Activated naive CD8-positive, alpha-beta T cell treated with anti-CD3 and anti-CD28 coated beads, Interleukin-2, amount 10 ng/mL, durations not matched to agents 7 days and 5 days (primary cell): ENCODE data around the gene EEPD1. TPM values are rescaled to one million over a fixed set of nuclear protein-coding genes. Genes with fewer than 3 reads are reported as not detected.
"Not testable (repeated sequence)": the region's sequence is repeated elsewhere in the genome, so short reads cannot be mapped to it uniquely, and the experiment has no call there.

Source experiments
- ATAC-seq: fragments of 150-1000 bp; cut with Tn5 transposase; one replicate; pipeline ENCODE4 v1.10.0; 2021; ENCODE audit warnings: low read depth, moderate library complexity
- POLR2A ChIA-PET: fragments of 350-600 bp; sonication (Branson Sonifier 250); formaldehyde crosslinking; loops from one replicate; lab custom pipeline; 2021; ENCODE audit warnings: antibody characterized with exemption; lab: Charles Lee
- DNase-seq: peaks from one replicate; pipeline ENCODE4 v3.0.0; 2021
- H3K27ac Mint-ChIP-seq: one replicate; pipeline ENCODE4 v1.8.0; 2022; ENCODE audit warnings: mild to moderate bottlenecking, mixed read lengths
- H3K27me3 Mint-ChIP-seq: one replicate; pipeline ENCODE4 v1.8.0; 2022; ENCODE audit warnings: mild to moderate bottlenecking, moderate library complexity, mixed read lengths
- H3K36me3 Mint-ChIP-seq: one replicate; pipeline ENCODE4 v1.8.0; 2021; ENCODE audit warnings: mild to moderate bottlenecking, mixed read lengths
- H3K4me1 Mint-ChIP-seq: one replicate; pipeline ENCODE4 v1.8.0; 2021; ENCODE audit warnings: mixed read lengths
- H3K4me3 Mint-ChIP-seq: one replicate; pipeline ENCODE4 v1.8.0; 2022; ENCODE audit warnings: mild to moderate bottlenecking, moderate library complexity, mixed read lengths
- H3K9me3 Mint-ChIP-seq: one replicate; pipeline ENCODE4 v1.8.0; 2021; ENCODE audit warnings: mixed read lengths
- total RNA-seq, 2 experiments: library from RNA; stranded (reverse); gene quantifications; one replicate each; pipeline ENCODE4 v1.2.3, GENCODE V29; 2021

The EEPD1 gene
- total RNA-seq, result 1 to 10 TPM; 2.0 to 2.3 TPM

DNA sequence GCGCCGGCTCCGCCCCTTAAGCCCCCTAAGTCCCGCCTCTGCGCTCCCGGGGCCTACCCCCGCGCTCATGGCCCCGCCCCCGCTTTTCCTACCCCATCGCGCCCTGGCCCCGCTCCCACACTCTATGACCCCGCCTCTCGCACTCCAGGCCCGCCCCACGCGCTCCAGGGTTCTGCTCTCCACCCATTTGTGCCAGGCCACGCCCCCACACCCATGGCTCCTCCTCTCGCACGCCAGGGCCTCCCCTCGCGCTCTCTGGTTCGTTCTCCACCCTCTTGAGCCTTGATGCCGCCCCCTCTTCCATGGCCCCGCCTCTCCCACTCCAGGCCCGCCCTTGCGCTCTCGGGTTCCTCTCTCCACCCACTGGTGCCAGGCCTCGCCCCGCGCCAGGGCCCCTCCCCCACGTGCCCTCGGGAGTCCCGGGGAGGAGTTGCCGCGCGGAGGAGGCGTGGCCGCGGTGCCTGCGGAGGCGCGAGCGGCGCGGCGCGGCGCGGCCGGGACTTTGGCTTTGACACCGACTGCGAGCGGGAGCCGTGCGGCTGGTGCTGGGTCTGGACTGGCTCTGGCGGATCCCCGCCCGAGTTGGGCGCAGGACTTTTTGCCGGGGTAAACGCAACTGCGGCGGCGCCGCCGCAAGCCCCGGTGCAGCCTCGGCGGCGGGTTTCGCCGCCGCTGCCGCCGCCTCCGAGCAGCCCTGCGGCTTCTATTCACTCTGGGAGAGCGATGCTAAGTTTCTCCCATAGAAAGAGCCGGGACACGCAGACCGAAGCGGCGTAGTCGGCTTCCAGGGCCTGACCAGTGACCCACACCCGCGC is at the start of gene EEPD1:
Gene EEPD1 (plus strand): TSS at position 499 of the 815 bp plus-strand sequence. CDS start 1,071 bp downstream, outside the sequence.
- ATAC-seq (peak; percentile 97), DNase-seq (peak; percentile 99)
- H3K27ac Mint-ChIP-seq, result peak within 1 kb of the TSS; percentile 32
- POLR2A ChIA-PET, result no interaction called here
- H3K27me3 Mint-ChIP-seq, result peaks cover 5% of the 10 kb centered on the region
- no peaks in the 10 kb centered on the region for H3K9me3 Mint-ChIP-seq
- H3K36me3 Mint-ChIP-seq, result no peaks in the 10 kb centered on the region
- H3K4me1 Mint-ChIP-seq, result peaks cover 4% of the 10 kb centered on the region
- peak within 1 kb of the TSS; percentile 82 for H3K4me3 Mint-ChIP-seq

DNA sequence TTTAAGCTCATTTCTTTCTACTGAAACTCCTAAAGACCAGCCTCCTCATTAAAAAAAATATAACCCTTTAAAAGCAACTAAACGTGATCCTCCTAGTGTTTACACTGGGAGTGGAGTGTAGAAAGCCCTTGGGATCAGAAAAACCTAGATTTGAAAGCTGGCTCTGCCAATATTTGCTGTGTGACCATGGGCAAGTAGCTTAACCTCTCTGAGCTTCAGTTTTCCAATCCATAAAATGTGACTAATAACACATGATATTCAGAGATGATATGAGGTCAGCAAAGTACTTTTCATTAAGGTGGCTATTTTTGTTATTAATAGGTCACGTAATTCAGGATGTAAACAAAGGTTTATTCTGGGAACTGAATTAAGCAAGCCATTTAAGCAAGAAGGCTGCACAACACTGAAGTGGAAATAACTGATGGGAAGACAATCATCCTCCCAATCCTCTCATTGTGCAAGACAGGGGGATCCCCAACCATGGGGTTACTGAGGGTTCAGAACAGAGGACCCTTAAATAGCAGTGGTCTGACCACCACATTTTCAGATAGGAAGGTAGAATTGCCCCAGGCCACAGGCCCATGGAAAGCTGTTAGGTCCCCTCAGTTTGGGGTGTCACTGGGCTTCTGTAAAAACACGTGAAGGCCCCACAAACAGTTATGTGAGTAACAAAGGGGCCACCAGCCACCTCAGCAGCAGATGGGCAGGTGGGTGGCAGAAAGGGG is 49.1 kb upstream of the EEPD1 start:
- no peak for DNase-seq
- Mint-ChIP-seq H3K27ac (no peak overlapping the region), H3K4me3 (no peak overlapping the region), H3K9me3 (peaks cover 5% of the 10 kb centered on the region), H3K4me1 (no peaks in the 10 kb centered on the region), H3K36me3 (no peaks in the 10 kb centered on the region), H3K27me3 (peaks cover 2% of the 10 kb centered on the region)
- no peak for ATAC-seq
- POLR2A ChIA-PET, result no interaction called here

DNA sequence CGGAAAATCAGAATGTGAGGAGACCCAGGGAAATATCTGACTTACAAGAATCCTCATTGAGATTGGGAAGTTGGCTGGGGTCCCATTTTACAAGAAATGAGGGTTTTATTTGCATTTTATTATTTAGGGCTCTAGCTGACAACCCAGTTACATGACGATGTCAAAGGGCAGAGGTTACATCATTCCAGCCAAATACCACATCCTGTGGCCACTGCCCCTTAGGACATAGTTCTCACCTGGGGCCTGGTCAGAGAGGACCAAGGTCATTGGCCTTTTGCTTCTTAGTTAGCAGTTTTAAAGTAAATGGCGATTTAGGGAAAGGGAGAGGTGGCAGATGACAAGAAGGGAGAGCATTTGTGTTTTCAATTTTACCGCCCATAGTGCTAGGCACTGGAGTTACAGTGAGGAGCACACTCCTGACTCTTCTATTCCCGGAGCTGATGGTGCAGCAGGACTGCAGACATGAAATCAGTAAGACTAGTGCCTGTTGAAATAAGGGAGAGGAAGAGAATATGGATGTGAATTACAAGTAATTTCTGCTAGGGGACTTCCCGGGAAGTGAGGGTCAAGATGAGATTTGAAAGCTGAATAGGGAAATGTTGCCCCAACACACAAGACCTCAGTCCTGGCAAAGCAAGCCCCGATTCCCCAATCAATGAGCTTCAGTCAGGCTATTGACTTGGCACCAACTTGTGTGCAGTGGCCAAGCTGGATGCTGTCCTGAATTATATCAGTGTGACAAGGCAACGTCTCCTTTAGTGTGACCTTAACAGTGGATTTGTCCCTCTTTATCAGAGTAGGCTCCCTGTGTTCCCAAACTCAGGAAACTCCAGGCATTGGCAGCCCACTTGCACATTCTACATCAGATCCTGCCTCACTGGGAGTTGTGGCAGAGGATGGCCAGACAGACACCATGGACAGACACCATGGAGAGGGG is 45.8 kb upstream of the EEPD1 start:
- POLR2A ChIA-PET, H3K9me3 Mint-ChIP-seq, DNase-seq, H3K27ac Mint-ChIP-seq, H3K4me3 Mint-ChIP-seq, H3K4me1 Mint-ChIP-seq, H3K27me3 Mint-ChIP-seq, ATAC-seq, H3K36me3 Mint-ChIP-seq: not testable (repeated sequence)

DNA sequence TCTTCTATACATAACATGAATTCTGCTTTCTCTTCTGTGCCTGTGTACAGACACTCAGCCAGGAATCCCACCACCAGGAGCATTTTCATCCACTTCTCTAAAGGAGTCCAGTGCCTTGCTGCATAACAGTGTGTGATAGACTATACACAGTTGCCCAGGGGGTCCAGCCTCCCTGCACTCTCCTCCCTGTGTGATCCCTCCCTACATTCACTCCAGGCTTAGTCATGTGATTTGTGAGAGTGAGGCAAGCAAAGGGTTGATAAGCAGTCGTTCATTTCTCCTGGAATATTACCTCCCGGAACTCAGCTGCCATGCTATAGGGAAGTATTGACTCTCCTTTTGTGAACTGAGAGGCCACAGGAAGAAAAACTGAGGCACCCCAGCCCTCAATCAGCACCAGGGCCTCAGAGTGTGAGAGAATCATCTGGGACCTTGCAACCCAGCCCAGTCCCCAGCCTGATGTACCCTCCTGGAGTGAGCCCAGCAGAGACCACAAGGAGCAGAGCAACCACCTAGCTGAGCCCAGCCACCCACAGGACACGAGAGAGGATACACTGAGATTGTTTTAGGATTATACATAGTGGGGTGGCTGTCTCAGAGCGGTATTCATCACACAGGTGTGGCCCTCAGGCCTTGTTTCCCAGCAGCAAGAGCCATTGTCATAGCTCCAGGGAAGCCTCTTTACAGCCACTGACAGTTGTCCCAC is 45.0 kb upstream of the EEPD1 start:
- Mint-ChIP-seq H3K9me3 (no peaks in the 10 kb centered on the region), H3K4me3 (no peak overlapping the region), H3K4me1 (no peaks in the 10 kb centered on the region), H3K27ac (no peak overlapping the region), H3K36me3 (no peaks in the 10 kb centered on the region), H3K27me3 (peaks cover 6% of the 10 kb centered on the region)
- no peak for DNase-seq
- POLR2A ChIA-PET, result no interaction called here
- no peak for ATAC-seq

DNA sequence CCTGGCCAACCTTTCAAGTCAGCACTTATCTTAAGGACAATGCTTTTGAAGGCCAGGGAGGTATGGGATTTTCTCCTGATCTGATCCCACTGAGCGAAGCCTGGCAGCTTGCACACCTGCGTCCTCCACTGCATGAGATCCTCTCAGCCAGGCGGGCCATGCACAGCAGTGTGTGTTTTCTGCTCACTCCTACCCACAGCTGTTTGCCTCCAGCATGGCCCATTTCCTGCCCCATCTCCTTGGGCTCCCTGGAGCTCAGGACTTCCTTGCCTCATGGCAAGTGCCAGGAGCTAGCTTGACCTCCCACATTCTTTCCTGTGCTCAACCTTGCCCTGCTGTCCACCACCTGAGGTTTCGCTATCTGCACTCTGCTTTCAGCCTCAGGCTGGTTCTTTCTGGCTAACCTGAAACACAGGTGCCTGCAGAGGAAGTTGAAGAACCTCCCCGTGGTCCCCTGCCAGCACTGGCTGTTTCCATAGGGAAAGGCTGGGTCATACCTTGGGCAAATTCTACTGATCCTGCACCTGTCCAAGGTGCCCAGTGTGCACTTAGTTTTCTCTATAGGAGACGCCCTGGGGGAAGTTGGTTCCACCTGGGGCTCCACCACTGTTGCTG is 43.9 kb upstream of the EEPD1 start:
- Mint-ChIP-seq H3K27ac (no peak overlapping the region), H3K27me3 (peaks cover 11% of the 10 kb centered on the region)

DNA sequence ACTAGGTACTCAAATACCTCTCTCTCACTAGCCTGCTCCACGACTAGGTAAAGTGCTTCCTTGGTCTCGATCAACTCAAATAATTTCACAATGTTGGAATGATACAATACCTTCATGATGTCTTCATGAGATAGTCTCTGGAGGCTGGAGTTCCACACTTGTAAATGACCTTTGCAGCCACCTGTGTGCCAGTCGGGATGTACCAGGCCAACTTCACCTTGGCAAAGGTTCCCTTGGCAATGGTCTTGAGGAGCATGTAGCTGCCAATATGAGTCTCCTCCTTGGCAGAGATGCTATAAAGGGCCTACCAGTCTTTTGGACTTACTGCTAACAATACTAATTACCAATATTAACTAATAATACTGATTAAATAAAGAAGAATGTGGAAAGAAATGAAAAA is 42.5 kb upstream of the EEPD1 start:
- Mint-ChIP-seq H3K4me1 (peaks cover 4% of the 10 kb centered on the region), H3K27me3 (peaks cover 11% of the 10 kb centered on the region), H3K9me3 (no peaks in the 10 kb centered on the region), H3K4me3 (no peak overlapping the region), H3K36me3 (no peaks in the 10 kb centered on the region), H3K27ac (no peak overlapping the region)
- POLR2A ChIA-PET, result no interaction called here
- no peak for ATAC-seq
- no peak for DNase-seq

More for the DNA sequence above, 43.9 kb upstream of the EEPD1 start:
- no peaks in the 10 kb centered on the region for H3K36me3 Mint-ChIP-seq
- POLR2A ChIA-PET, result no interaction called here
- DNase-seq, result no peak
- H3K9me3 Mint-ChIP-seq, result no peaks in the 10 kb centered on the region
- H3K4me1 Mint-ChIP-seq, result no peaks in the 10 kb centered on the region
- no peak overlapping the region for H3K4me3 Mint-ChIP-seq
- ATAC-seq, result no peak

DNA sequence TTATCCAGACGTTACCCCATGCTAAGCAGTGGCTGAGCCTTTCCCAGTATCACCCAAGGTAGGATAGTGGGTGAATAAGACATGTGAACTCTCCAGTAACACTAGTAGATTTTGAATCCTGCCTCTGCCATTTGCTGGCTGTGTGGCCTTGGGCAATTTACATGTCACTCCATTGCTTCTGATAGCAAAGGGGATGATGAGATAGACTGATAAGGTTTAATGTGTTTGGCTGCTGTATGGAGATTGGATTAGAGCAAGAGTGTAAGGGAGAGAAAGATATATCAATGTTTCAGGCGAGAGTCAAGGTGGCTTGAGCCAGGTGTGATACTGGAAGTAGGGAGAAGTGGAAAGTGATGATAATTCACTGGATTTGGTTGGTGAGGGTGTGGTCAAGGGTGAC is 40.1 kb upstream of the EEPD1 start:
- H3K9me3 Mint-ChIP-seq, result no peaks in the 10 kb centered on the region
- POLR2A ChIA-PET, result no interaction called here
- ATAC-seq (no peak), DNase-seq (no peak)
- H3K27ac Mint-ChIP-seq, result no peak overlapping the region
- peaks cover 11% of the 10 kb centered on the region for H3K27me3 Mint-ChIP-seq
- H3K4me1 Mint-ChIP-seq, result peaks cover 17% of the 10 kb centered on the region
- H3K36me3 Mint-ChIP-seq, result no peaks in the 10 kb centered on the region
- H3K4me3 Mint-ChIP-seq, result no peak overlapping the region

DNA sequence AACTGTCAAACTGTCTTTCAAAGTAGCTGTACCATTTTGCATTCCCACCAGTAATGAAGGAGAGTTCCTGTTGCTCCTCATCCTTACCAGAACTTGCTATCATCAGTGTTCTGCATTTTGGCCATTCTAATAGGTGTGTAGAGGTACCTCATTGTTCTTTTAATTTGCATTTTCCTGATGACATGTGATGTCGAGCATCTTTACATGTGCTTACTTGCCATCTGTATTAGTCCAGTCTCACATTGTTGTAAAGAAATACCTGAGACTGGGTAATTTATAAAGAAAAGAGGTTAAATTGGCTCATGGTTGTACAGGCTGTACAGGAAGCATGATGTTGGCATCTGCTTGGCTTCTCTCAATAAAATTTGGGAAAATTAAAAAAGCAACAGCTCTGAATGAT is 38.7 kb upstream of the EEPD1 start:
- DNase-seq (no peak), ATAC-seq (no peak)
- H3K27ac Mint-ChIP-seq, result no peak overlapping the region
- POLR2A ChIA-PET, result no interaction called here
- H3K4me3 Mint-ChIP-seq, result no peak overlapping the region
- peaks cover 1% of the 10 kb centered on the region for H3K9me3 Mint-ChIP-seq
- H3K36me3 Mint-ChIP-seq, result no peaks in the 10 kb centered on the region
- H3K27me3 Mint-ChIP-seq, result peaks cover 11% of the 10 kb centered on the region
- peaks cover 17% of the 10 kb centered on the region for H3K4me1 Mint-ChIP-seq

DNA sequence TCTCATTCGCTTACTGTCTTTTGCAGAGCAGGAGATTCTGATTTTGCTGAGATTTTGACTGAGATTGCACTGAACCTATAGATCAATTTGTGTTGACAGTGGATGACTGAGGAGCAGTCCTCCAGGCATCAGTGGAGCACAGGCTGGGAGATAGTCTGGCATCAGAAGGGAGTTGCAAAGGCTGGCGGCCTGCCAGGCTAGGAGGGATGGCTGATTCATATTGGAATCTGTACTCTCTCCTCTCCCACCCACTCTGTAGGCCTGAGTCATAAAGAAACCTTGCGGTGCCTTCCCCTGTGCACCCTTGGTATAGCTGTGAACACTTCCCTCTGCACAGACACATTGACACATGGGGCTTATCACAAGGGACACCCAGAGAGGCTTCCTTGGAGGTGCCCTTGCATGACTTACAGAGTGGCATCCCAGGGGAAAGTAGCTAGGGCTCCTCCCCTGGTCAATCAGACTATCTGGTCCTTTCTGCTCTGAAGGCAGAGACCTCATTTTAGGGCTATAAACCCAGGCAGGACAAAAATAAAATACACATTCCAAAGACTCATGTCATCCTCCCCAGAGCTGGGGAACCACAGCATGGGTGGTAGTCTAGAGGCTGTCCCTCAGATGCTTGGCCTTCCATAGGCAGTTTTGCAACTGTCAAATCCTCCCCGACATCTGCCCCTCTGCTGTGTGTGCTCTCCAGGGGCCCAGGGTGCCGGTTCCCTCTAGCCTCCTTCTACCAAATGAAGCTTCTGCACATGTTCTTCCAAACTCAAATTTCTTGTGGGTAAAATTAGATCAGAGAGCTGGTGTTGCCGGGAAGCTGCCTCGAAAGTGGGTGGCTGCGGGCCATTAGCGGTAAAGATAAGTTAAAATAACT is 37.4 kb upstream of the EEPD1 start:
- no peak for DNase-seq
- H3K4me3 Mint-ChIP-seq, result no peak overlapping the region
- POLR2A ChIA-PET, result no interaction called here
- peaks cover 17% of the 10 kb centered on the region for H3K4me1 Mint-ChIP-seq
- no peaks in the 10 kb centered on the region for H3K36me3 Mint-ChIP-seq
- no peak overlapping the region for H3K27ac Mint-ChIP-seq
- ATAC-seq, result peak; percentile 85
- peaks cover 2% of the 10 kb centered on the region for H3K9me3 Mint-ChIP-seq
- H3K27me3 Mint-ChIP-seq, result peaks cover 11% of the 10 kb centered on the region

DNA sequence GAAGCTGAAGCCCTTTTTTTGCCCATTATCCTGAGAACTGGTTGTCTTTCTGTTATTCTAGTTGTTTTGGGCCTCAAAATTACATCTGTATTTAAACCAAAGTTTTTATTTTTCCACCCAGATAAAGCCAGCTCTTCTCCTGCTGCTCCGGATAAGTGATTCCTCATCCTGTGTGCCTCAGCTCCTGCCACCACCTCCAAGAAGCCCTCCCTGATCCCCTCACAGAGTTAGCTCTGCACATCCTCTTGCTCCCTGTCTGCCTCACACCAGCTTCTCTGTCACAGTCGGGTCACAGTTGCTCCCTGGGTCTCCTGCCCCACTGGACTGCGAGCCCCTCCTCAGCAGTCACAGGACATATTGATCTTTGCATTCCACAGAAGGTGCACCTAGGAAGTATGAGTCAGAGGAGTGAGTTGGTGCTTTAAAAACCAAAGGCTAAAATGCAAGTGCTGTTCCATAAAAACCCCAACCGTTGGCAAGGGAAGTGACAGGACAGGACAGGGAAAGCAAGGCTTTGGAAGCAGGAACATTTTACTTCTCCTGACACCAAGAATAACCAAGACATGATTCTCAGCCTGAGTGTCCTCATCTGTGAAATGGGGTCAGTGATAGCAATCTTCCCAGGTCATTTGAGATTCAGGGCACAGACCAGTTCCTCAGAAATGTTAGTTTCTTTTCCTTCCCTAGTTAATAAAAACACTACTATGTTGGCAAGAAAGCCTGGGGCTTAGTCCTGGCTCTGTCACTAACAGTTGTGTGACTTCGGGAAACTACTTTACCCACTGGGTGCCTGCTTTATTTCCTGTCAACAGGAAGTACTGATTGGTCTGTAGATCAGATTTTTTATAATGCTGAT is 36.5 kb upstream of the EEPD1 start:
- no peak overlapping the region for H3K27ac Mint-ChIP-seq
- POLR2A ChIA-PET, result no interaction called here
- peaks cover 6% of the 10 kb centered on the region for H3K9me3 Mint-ChIP-seq
- ATAC-seq (no peak), DNase-seq (no peak)
- H3K36me3 Mint-ChIP-seq, result no peaks in the 10 kb centered on the region
- H3K4me3 Mint-ChIP-seq, result no peak overlapping the region
- peaks cover 9% of the 10 kb centered on the region for H3K27me3 Mint-ChIP-seq
- H3K4me1 Mint-ChIP-seq, result peaks cover 17% of the 10 kb centered on the region

DNA sequence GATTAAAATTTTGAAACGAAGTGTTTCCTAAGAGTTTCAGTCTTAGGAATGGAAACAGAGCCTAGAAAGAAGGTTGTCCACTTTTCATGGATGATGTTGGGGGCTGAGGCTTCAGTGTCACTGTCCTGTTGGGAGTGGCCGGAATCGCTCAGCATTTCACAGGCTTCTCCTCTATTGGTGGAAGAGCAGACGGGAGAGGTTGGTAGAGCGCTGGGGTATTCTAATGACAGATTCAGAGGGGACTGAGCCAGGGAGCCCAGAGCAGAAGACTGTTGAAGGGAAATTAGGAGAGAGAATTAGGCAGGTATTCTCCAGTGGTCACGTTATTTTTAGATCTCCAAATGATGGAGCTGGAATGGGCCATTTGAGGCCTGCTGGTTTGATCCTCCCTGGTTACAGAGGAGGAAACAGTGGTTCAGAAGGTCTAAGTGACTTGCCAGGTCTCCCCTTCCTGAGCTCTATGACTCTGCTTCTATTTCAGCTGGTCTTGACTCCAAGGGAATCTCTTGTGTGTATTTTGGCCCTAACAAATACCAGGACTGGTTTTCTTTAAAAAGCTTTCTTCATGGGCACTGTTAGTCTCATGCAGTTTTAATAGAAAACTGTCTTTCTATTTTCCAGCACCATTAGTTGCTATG is 35.7 kb upstream of the EEPD1 start:
- peaks cover 9% of the 10 kb centered on the region for H3K27me3 Mint-ChIP-seq
- no peak overlapping the region for H3K27ac Mint-ChIP-seq
- no peak for ATAC-seq
- no peak for DNase-seq
- H3K9me3 Mint-ChIP-seq, result peaks cover 8% of the 10 kb centered on the region
- POLR2A ChIA-PET, result no interaction called here
- no peaks in the 10 kb centered on the region for H3K36me3 Mint-ChIP-seq
- H3K4me3 Mint-ChIP-seq, result no peak overlapping the region
- peaks cover 17% of the 10 kb centered on the region for H3K4me1 Mint-ChIP-seq
